GM19395 (cell line): Measurements from ENCODE around the gene LSMEM2.

Source experiments
- ATAC-seq: cut with Tn5 transposase; IDR thresholded peaks from one replicate; pipeline ENCODE4 v1.9.1; 2021; ENCODE audit warnings: mild to moderate bottlenecking, moderate library complexity; ENCODE audit not compliant: unreplicated experiment

The LSMEM2 gene

GRCh38 chr3:50320853-50321335, 42.0 kb downstream of the LSMEM2 start:
- peak; percentile 55 for ATAC-seq

GRCh38 chr3:50321336-50322114, 42.6 kb downstream of the LSMEM2 start:
- ATAC-seq: peak; percentile 82

- ATAC-seq: no peak
These were observed 43.2 kb downstream of the LSMEM2 start for GRCh38 chr3:50322115-50322385.

GRCh38 chr3:50322386-50323091, 43.7 kb downstream of the LSMEM2 start, which contains the start of gene HYAL2:
Gene HYAL2, minus strand, starts transcription at chr3:50322745. Its CDS starts 2,256 bp downstream, at chr3:50320489.
- no peak for ATAC-seq

DNA sequence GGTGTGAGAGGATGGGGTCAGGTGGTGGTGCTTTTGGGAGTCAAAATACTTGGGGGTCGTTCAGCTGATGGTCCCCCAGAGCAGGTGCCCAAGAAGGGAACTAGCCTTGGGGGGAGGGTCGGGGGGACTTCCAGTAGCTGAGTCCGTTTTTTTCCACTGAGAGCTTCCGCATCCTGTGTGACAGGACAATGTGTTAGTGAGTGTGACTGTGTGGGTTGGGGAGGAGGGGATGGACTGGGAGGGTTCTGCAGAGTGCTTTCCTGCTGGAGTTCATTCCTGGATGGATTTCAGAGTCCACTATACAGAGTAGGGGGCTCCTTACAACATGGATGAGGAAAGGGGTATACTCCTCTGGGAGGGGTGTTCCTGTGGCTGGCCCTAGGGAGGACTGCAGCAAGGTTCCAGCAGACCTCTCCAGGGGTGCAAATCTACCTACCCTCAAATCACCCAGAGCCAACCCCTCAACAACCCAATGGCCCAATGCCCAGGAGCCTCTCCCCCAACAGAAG, 44.3 kb downstream of the LSMEM2 start:
- no peak for ATAC-seq

DNA sequence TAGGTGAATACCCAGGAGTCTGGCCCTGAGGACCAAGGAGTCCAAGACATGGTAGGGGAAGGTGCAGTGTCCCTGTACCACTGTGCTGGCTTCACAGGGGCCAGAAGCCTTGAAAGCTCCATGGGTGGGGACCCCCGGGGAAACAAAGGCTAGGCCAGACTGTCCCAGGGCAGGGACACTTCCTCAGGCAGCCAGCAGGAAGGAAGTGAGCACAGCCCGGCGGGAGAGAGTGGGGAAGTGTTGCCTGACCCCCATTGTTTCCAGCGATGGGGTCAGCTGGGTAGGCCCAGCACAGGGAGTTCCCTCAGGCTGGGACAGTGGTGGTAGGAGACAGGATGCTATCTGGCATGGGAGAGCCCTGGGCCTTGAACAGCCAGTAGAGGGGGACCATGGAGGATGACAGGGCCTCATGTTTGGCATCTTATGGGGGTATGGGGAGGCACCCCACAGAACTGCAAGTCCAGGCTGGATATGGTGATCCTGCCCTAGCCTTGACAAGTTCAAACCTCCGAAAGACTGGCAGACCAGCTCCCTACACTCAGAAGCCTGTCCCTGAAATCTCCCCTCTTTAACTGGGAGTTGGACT, 44.8 kb downstream of the LSMEM2 start:
- ATAC-seq: no peak

- ATAC-seq: no peak
These were observed 45.6 kb downstream of the LSMEM2 start for GRCh38 chr3:50324351-50325112.

DNA sequence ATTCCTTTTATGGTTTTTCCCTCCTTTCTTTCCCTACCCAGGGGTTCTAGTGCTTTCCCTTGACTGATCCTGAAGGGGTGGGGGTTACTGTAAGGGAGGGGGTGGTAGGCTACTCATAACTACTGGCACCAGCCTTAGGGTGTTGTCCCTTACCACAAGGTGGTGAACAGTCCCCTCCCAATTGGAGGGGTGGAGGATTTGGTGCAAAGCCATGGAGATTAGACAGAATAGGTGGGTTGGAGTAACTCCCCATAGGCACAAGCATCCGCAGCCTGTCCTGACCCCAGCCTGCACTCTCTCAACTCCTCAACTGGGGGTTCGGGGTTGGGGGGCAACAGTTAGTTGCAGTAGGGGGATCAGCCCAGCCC, 46.2 kb downstream of the LSMEM2 start:
- ATAC-seq: no peak

GRCh38 chr3:50325497-50326181, 46.8 kb downstream of the LSMEM2 start:
- ATAC-seq: no peak

- no peak for ATAC-seq
These were observed 47.3 kb downstream of the LSMEM2 start for GRCh38 chr3:50326182-50326541.

GRCh38 chr3:50327129-50327528, 48.2 kb downstream of the LSMEM2 start:
- no peak for ATAC-seq

DNA sequence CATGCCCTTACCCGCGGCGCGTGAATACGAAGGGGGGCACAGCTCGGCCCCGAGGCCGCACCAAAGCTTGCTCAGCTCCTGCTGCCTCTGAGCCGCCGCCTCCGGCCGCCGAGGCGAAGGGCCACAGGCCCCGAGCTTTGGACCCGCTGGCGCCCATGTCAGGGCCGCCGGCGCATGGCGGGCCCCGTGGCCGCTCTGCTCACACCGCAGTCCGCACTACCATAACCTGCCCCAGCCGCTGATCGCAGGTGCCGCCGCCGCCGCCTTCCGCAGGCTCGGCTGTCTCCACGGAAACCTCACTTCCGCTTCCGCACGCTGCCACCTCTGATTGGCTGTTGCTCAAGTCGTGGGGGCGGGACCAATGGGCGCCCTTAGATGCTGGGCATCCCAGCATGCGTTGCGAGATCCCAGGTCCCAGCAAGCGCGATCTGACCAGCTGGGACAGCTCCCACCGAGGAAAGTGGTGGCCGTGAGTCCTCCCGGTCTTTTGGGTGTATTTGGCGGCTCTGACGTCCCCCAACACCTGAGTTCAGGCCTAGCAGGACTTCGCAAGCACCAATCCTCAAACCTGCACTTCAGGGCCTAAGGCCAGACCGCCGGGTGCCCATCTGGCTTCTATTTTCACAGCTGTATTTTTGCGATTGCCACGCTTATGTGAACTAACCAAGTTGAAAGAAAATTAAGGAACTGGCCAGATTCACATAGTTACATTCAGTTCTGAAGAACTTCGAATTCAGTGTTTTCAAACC, 49.2 kb downstream of the LSMEM2 start, which contains the start of gene TUSC2:
TUSC2 (minus strand) TSS at position 281 of the 749 bp plus-strand sequence; CDS start at position 157, 124 bp downstream.
- peak; percentile 80 for ATAC-seq

GRCh38 chr3:50330330-50330729, 51.4 kb downstream of the LSMEM2 start:
- no peak for ATAC-seq

GRCh38 chr3:50331364-50331907, 52.5 kb downstream of the LSMEM2 start:
- no peak for ATAC-seq

- no peak for ATAC-seq
These were observed 54.9 kb downstream of the LSMEM2 start for GRCh38 chr3:50333744-50334328.

GRCh38 chr3:50334339-50335075, 55.6 kb downstream of the LSMEM2 start:
- ATAC-seq: no peak

GRCh38 chr3:50336452-50337174, 57.7 kb downstream of the LSMEM2 start:
- ATAC-seq: peak; percentile 34
